ENCODE results near the gene CAMKV. TPM values are rescaled to one million over a fixed set of nuclear protein-coding genes. Genes with fewer than 3 reads are reported as not detected.

Gene CAMKV
- total RNA-seq, 4 donors from 2014 or later, result 0.19 TPM; not detected in 3

- intact Hi-C loops (cut with DNase I), result no loop called here
- H3K27me3 ChIP-seq, result no peaks in the 10 kb centered on the region
- peak within 1 kb of the TSS; percentile 24 to 65 (median 53) for H3K4me3 ChIP-seq
- peaks cover 15 to 40% (median 18%) of the 10 kb centered on the region in 3 donors for H3K36me3 ChIP-seq
- WGBS, 2 donors, result 0% methylated on average over 1 to 3 of the region's 9 CpGs
- TF ChIP-seq POLR2A (IDR thresholded peaks at IDR 0.05), result peak in 1 of 4 donors; percentile 9
- no peak for TF ChIP-seq CTCF (IDR thresholded peaks at IDR 0.05)
- H3K4me1 ChIP-seq, result peaks cover 16 to 40% (median 19%) of the 10 kb centered on the region in 3 donors
- H3K9me3 ChIP-seq, result no peaks in the 10 kb centered on the region
- peak within 1 kb of the TSS; percentile 76 to 88 (median 84) for H3K27ac ChIP-seq
- no peak for DNase-seq
These were observed 56.1 kb downstream of the CAMKV start, which contains the start of gene UBA7 for GRCh38 chr3:49813497-49814174. TSS of gene UBA7 (minus strand) at chr3:49813953. CDS start at chr3:49813787, 166 bp downstream.

- TF ChIP-seq POLR2A (IDR thresholded peaks at IDR 0.05) (no peak), CTCF (IDR thresholded peaks at IDR 0.05) (no peak)
These were observed 56.7 kb downstream of the CAMKV start for GRCh38 chr3:49812916-49813496.

More at GRCh38 chr3:49812916-49813496, 56.7 kb downstream of the CAMKV start:
- Histone ChIP-seq H3K36me3 (peaks cover 15 to 46% (median 18%) of the 10 kb centered on the region in 3 donors), H3K4me3 (peak overlapping the region; percentile 24 to 65 (median 53)), H3K9me3 (no peaks in the 10 kb centered on the region), H3K27ac (peak overlapping the region; percentile 76 to 88 (median 84)), H3K27me3 (no peaks in the 10 kb centered on the region), H3K4me1 (peaks cover 18 to 47% (median 19%) of the 10 kb centered on the region in 3 donors)
- WGBS, 2 donors, result 43 to 57% methylated on average over 3 to 5 of the region's 9 CpGs
- intact Hi-C loops (cut with DNase I), result no loop called here
- DNase-seq, result no peak

Small RNA genes lying within 50 kb of the gene (small RNA-seq; reads per million reads assigned to genes)
- gene RN7SL217P, result 0 reads per million in 4 donors

Other genes starting within 250 kb of the CAMKV start
- gene APEH, start 195.6 kb downstream of the CAMKV start, total RNA-seq, result 100 to 1,000 TPM in 1 of 4 donors, 10 to 100 TPM in 3; 60.7 to 102 (median 89.4) TPM
- 10 to 100 TPM in 1 of 4 donors, 1 to 10 TPM in 3; 2.3 to 12.2 (median 2.7) TPM for gene MST1, start 180.4 kb downstream of the CAMKV start, total RNA-seq
- 10 to 100 TPM; 14.7 to 21.8 (median 15.8) TPM for gene RNF123, start 180.3 kb downstream of the CAMKV start, total RNA-seq
- gene AMIGO3, start 150.2 kb downstream of the CAMKV start, total RNA-seq, result 1 to 10 TPM in 2 of 4 donors, not detected in 2; 1.3 to 2.2 TPM
- 10 to 100 TPM; 17.7 to 49.7 (median 33.8) TPM for gene GMPPB, start 146.0 kb downstream of the CAMKV start, total RNA-seq
- gene IP6K1, start 83.4 kb downstream of the CAMKV start, total RNA-seq, result 10 to 100 TPM; 23.0 to 35.1 (median 28.1) TPM
- not detected for gene CDHR4, start 70.0 kb downstream of the CAMKV start, total RNA-seq
- gene INKA1, start 66.6 kb downstream of the CAMKV start, total RNA-seq, result 10 to 100 TPM; 15.2 to 23.3 (median 19.9) TPM
- 10 to 100 TPM in 3 of 4 donors, 1 to 10 TPM in 1; 8.1 to 43.3 (median 33.8) TPM for gene UBA7, start 56.0 kb downstream of the CAMKV start, total RNA-seq
- gene TRAIP, start 13.3 kb downstream of the CAMKV start, total RNA-seq, result 10 to 100 TPM in 1 of 4 donors, 1 to 10 TPM in 3; 2.3 to 10.1 (median 4.1) TPM
- gene MST1R, start 34.0 kb upstream of the CAMKV start, total RNA-seq, result 10 to 100 TPM in 3 of 4 donors, 1 to 10 TPM in 1; 5.4 to 26.5 (median 14.5) TPM
- 10 to 100 TPM; 12.9 to 17.2 (median 14.1) TPM for gene MON1A, start 59.9 kb upstream of the CAMKV start, total RNA-seq
- gene RBM6, start 70.2 kb upstream of the CAMKV start, total RNA-seq, result 10 to 100 TPM; 32.2 to 85.1 (median 42.7) TPM
- 100 to 1,000 TPM in 2 of 4 donors, 10 to 100 TPM in 2; 60.1 to 197 (median 107) TPM for gene RBM5, start 219.0 kb upstream of the CAMKV start, total RNA-seq